KBM-7 (cell line): ENCODE data around the gene F10.

Source experiments
- DNase-seq: peaks from one replicate; pipeline ENCODE4 v3.0.0-alpha.2; 2015
- in situ Hi-C: fragments of 300-500 bp; cut with MboI; formaldehyde crosslinking; loops from 2 replicates; pipeline ENCODE4 v1.14.3; 2020; ENCODE audit warnings: low sequenced_read_pairs, low pct_unique_long_range_greater_than_20kb, mixed read lengths

Gene F10

DNA sequence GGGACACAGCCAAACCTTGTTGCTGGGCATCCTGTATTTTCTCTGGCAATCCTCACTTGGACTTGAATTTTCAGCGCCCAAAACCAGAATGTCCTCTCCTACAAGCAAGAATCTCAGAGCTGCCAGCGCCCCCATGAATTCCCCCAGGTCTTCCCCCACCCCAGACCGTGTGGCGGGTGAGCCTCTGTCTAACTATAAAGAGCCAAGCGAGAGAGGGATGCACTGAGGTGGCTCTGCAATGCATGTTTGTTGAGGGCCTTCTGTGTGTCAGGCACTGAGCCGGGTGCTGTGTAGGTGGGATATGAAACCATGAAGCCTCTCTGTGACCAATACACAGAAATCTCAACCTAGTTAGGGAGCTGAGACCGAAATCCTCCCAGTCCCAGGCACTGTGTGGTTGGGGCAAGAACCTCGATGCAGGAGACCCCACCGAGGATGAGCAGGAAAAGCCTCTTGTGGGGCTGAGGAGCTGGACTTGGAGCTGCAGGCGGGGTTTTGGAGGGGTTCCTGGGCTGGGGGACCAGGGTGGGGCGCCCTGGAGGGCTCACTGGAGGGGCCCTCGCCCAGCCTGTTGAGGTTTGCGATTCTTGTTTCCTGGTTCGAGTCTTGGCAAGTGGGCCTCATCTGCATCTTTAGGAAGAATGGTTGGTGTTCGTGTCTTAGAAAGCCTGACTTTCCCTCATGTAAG lies 23.5 kb downstream of the F10 start:
- in situ Hi-C loops, result no loop called here
- no peak for DNase-seq

GRCh38 chr13:113146750-113147149 lies 24.2 kb downstream of the F10 start:
- in situ Hi-C loops, result no loop called here
- DNase-seq, result no peak

GRCh38 chr13:113147206-113147605 lies 24.6 kb downstream of the F10 start:
- in situ Hi-C loops, result no loop called here

DNA sequence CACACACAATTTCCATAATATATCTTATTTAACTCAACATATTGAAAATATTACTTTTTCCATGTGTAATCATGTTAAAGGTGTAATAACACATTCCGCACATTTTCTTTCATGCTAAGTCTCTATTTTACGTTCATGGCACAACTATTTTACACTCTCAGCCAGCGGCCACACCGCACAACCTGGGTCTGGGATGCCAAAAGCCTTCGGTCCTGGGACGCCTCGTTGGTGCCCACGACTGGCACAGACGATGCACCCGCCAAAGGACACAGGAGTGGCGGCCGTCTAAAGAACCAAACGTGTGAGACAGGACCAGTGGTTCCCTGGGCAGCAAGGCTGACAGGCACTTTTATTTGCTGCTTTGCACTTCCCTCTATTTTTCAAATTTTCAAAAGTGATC lies 25.8 kb downstream of the F10 start:
- in situ Hi-C loops, result no loop called here
- no peak for DNase-seq

More at GRCh38 chr13:113147206-113147605, 24.6 kb downstream of the F10 start:
- DNase-seq, result no peak

- no peak for DNase-seq
- in situ Hi-C loops, result no loop called here
These were observed 26.4 kb downstream of the F10 start for GRCh38 chr13:113148940-113149503.

DNA sequence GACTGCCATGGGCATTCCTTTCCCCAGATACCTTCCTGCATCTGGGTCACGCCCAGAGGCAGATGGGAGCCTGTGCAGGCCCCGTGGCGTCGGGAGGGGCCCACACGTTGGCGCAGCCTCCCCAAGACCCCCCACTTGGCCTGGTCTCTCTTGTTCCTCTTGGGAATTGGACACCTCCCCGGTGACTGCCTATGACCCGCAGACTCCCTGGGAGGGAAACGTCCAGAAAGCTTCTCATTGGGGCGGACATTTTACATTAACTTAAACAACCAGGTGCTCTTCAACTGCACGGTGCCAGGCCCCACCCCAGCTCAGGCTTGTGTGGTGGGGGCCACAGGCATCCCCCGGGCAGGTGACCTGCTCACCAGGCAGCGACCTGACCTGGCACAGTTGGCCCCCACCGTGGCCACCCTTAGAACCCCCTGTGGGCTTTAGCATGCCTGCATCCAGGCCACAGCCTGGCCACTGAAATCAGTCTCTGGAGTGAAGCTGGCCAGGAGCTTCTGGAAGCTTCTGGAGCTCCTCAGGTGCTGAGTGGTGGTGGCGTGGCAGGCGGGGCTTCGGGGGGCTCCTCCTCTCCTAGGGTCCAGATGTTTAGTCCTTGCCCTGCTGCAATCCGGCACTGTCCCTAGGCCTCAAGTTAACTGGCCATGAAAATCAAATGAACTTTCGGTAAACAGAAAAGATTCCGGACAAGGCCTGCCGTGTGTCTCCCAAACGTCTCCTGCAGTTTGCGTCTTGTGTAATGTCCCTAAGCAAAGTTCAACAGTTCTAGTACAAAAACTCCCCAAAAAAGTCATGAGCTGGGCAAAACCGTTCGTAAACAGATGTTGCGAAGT lies 27.3 kb downstream of the F10 start:
- no peak for DNase-seq
- in situ Hi-C loops, result no loop called here

GRCh38 chr13:113150550-113151365 lies 28.2 kb downstream of the F10 start:
- in situ Hi-C loops, result no loop called here
- no peak for DNase-seq

- DNase-seq, result no peak
- in situ Hi-C loops, result no loop called here
These were observed 29.4 kb downstream of the F10 start for GRCh38 chr13:113151745-113152690.

- in situ Hi-C loops, result no loop called here
These were observed 30.0 kb downstream of the F10 start for GRCh38 chr13:113152691-113152983.

DNA sequence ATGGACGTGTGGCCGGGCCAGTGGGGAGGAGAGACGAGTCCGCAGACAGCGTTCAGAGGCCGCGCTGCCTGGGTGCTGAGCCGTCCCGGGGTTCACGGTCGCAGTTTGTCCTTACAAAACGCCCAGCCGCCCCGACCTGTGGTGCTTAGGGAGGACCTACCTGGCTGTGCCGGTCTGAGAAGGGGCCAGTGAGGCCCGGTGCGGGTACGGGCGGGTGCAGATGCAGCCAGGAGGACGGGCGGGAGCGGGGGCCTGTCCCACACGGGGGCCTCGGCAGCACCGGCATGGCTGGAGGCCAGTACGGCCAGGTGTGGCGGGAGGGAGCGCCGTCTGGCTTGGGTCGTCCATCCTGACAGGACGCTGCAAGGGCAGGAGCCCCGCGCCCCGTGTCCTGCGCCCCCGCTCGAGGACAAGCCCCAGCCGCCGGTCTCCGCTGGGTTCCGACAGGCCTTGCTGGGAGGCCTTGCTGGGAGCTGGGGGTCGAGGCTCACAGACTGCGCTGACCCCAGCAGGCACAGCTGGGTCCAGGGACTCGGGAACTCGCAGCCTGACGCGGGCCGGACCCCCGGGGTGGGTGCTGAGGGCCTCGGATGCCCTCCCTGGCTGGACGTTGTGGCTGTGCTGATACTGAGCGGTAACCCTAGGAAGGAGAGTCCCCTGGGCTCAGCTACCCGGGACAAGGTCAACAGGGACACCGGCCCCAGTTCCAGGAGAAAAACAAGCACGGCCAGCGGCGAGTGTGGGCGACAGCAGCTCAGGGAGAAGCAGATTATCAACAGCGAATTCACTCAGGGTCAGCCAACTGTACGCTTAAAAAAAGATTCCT lies 30.6 kb downstream of the F10 start:
- no peak for DNase-seq
- in situ Hi-C loops, result no loop called here

More at GRCh38 chr13:113152691-113152983, 30.0 kb downstream of the F10 start:
- no peak for DNase-seq

- DNase-seq, result peak; percentile 65
- in situ Hi-C loops, result no loop called here
These were observed 31.5 kb downstream of the F10 start for GRCh38 chr13:113153810-113154748.

DNA sequence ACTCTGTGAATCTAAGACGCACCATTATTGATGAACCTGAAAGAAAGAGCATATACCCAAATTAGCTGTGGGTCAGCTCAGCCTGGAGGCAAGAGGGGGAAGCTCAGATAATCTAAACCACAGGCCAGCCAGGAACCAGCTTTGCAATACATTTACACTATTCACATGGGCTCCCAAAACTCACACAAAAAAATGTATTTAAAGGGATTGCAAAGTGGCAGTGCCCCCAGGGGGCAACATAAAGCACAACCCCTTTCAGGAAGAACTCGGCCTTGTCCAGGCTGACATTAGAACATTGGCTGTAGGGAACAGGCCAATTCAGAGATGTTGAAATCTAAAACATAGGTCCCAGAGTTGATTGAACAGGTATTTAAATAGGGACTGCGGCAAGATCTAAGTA lies 32.6 kb downstream of the F10 start:
- in situ Hi-C loops, result no loop called here
- peak; percentile 19 for DNase-seq

DNA sequence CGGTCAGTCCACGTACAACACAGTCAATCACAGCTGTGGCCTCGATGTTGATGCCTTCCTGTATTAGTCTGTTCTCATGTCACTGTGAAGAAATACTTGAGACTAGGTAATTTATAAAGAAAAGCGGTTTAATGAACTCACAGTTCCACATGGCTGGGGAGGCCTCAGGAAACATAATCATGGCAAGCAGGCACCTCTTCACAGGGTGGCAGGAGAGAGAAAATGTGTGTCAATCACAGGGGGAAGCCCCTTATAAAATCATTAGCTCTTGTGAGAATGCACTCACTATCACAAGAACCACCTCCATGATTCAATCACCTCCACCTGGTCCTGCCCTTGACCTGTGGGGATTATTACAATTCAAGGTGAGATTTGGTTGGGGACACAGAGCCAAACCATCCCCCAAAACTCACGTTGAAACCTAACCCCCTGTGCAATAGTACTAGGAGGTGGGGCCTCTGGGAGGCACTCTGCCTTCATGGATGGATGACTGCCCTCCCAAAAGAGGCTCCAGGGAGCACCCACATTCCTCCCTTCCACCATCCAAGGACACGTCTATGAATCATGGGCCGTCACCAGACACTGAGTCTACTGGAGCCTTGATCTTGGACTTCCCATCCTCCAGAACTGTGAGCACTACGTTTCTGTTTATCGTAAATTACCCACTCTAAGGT lies 33.5 kb downstream of the F10 start:
- DNase-seq, result no peak
- in situ Hi-C loops, result no loop called here

DNA sequence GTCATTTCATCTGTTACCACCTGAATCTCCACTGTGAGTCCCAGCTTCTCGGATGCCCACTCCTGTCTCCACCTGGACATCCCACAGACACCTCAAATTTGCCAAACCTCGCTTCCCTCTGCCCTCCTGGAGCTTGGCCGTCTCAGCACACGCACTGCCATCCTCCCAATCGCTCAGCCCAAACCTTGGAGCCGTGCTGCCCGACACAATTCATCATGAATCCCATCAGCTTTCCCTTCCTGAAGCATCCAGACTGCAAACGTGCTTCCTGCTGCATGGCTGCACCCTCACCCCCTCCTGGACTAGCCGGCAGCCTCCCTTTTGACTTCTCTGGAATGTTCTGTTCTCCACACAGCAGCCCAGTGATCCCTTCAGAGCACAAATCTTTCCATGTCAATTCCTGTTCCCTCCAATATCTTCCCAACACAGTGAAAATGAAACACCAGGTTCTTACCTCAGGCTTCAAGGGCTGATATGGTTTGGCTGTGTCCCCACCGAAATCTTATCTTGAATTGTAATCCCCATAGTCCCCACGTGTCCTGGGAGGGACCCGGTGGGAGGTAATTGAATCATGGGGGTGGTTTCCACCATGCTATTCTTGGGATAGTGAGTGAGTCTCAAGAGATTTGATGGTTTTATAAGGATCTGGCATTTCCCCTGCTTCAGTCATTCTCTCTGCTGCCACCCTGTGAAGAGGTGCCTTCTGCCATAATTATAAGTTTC lies 34.8 kb downstream of the F10 start:
- DNase-seq, result no peak
- in situ Hi-C loops, result no loop called here

DNA sequence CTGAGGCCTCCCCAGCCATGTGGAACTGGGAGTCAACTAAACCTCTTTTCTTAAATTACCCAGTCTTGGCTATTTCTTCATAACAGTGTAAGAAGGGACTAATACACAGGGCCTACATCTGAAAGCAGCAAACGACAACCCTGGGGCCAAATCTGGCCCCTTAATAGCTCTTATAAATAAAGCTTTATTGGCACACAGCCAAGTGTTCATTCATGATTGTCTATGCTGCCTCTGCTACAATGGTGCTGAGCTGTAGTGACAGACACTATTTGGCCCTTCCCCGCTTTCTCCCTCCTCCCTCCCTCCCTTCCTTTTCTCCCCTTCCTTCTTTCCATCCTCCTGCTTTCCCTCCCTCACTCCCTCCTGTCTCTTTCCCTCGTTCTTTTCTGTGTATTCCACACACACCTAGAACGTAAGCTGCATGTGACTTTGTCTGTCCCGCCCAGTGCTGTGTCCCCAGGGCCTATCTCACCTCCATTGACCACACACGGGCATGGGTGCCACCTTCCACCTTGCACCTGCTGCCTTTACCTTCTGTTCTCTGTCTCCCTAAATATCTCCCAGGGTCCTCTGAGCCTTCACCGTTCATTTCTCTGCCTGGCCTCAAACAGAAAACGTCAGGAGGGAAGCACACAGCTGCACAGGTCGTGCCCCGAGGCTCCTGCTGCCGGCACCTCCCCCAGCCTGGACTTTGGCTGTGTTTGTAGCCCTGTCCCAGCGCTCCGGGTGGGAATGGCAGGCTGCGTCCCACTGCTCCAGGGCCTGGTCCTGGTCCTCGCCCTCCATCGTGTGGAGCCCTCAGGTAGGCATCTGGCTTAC lies 35.5 kb downstream of the F10 start, which contains the start of gene PROZ:
PROZ (plus strand) TSS at position 720 of the 819 bp plus-strand sequence; CDS start at position 733, 13 bp downstream.
- no peak for DNase-seq

More for the DNA sequence above, 35.5 kb downstream of the F10 start, which contains the start of gene PROZ:
- in situ Hi-C loops, result no loop called here
